ENCODE data around the gene CALR3.
"Not testable (repeated sequence)": the region's sequence is repeated elsewhere in the genome, so short reads cannot be mapped to it uniquely, and the experiment has no call there.

GRCh38 chr19:16466802-16467427 is 29.1 kb downstream of the CALR3 start:
- not testable (repeated sequence) for TF ChIP-seq CTCF, POLR2A (IDR thresholded peaks at IDR 0.05)

Measured in esophagus squamous epithelium (tissue), 4 donors.